SK-N-DZ (cell line): ENCODE results near the gene SCYL2.
"Not testable (repeated sequence)": the region's sequence is repeated elsewhere in the genome, so short reads cannot be mapped to it uniquely, and the experiment has no call there.

Experiments used
- DNase-seq: peaks from one replicate; pipeline ENCODE4 v3.0.0-alpha.2; 2015; ENCODE audit warnings: low spot score

SCYL2 gene

GRCh38 chr12:100263131-100263530 lies 3.8 kb upstream of the SCYL2 start:
- no peak for DNase-seq

GRCh38 chr12:100265107-100265506 lies 1.9 kb upstream of the SCYL2 start:
- not testable (repeated sequence) for DNase-seq

GRCh38 chr12:100265732-100266584 lies 1.0 kb upstream of the SCYL2 start:
- DNase-seq: no peak

GRCh38 chr12:100266585-100266834 lies 467 bp upstream of the SCYL2 start:
- no peak for DNase-seq

- no peak for DNase-seq
Measured at GRCh38 chr12:100267603-100268281, 765 bp downstream of the SCYL2 start.

- DNase-seq: no peak
Measured at GRCh38 chr12:100268835-100269564, 2.0 kb downstream of the SCYL2 start.

GRCh38 chr12:100273782-100274181 lies 6.8 kb downstream of the SCYL2 start:
- DNase-seq: no peak

- no peak for DNase-seq
Measured at GRCh38 chr12:100274291-100274690, 7.3 kb downstream of the SCYL2 start.

- DNase-seq: no peak
Measured at GRCh38 chr12:100279159-100279558, 12.2 kb downstream of the SCYL2 start.

GRCh38 chr12:100279607-100280244 lies 12.7 kb downstream of the SCYL2 start:
- no peak for DNase-seq

GRCh38 chr12:100284556-100284955 lies 17.6 kb downstream of the SCYL2 start:
- DNase-seq: not testable (repeated sequence)

- DNase-seq: no peak
Measured at GRCh38 chr12:100289038-100289437, 22.1 kb downstream of the SCYL2 start.

GRCh38 chr12:100290016-100290415 lies 23.0 kb downstream of the SCYL2 start:
- no peak for DNase-seq

GRCh38 chr12:100293017-100293416 lies 26.0 kb downstream of the SCYL2 start:
- no peak for DNase-seq

GRCh38 chr12:100294366-100294765 lies 27.4 kb downstream of the SCYL2 start:
- DNase-seq: not testable (repeated sequence)

- DNase-seq: no peak
Measured at GRCh38 chr12:100295764-100296555, 29.0 kb downstream of the SCYL2 start.

- no peak for DNase-seq
Measured at GRCh38 chr12:100302081-100302480, 35.1 kb downstream of the SCYL2 start.

GRCh38 chr12:100303831-100304230 lies 36.9 kb downstream of the SCYL2 start:
- no peak for DNase-seq

GRCh38 chr12:100304334-100304733 lies 37.4 kb downstream of the SCYL2 start:
- not testable (repeated sequence) for DNase-seq

GRCh38 chr12:100308138-100308537 lies 41.2 kb downstream of the SCYL2 start:
- not testable (repeated sequence) for DNase-seq

- no peak for DNase-seq
Measured at GRCh38 chr12:100311317-100311716, 44.3 kb downstream of the SCYL2 start.
